Cardiac muscle cell (in vitro differentiated cells and primary cell): Measurements from ENCODE around the gene POU4F1. TPM values are rescaled to one million over a fixed set of nuclear protein-coding genes. Genes with fewer than 3 reads are reported as not detected.

Experiments used
- DNase-seq, 2 donors: peaks; one replicate each; pipeline versions ENCODE4 v3.0.0 to v3.0.0-alpha.2; 2010 to 2017; ENCODE audit warnings: low read depth in 1 of 2, low spot score in 1 of 2
- H3K27ac ChIP-seq: fragments of 200-600 bp; sonication (generic); 2 replicates; pipeline ENCODE4 v1.5.1; 2016
- H3K27me3 ChIP-seq: fragments of 200-600 bp; sonication (generic); 2 replicates; pipeline ENCODE4 v1.6.0; 2016; ENCODE audit warnings: control low read depth
- H3K36me3 ChIP-seq: fragments of 200-600 bp; sonication (generic); 2 replicates; pipeline ENCODE4 v1.5.1; 2016; ENCODE audit warnings: control low read depth
- H3K4me1 ChIP-seq: fragments of 200-600 bp; sonication (generic); 2 replicates; pipeline ENCODE4 v1.8.1; 2017; ENCODE audit warnings: low read depth, mild to moderate bottlenecking, mixed run types
- H3K4me3 ChIP-seq: fragments of 200-600 bp; sonication (generic); 2 replicates; pipeline ENCODE4 v1.5.1; 2016; ENCODE audit warnings: mild to moderate bottlenecking
- H3K9me3 ChIP-seq: fragments of 200-600 bp; sonication (generic); 2 replicates; pipeline ENCODE4 v1.5.1; 2017; ENCODE audit warnings: low read depth, mild to moderate bottlenecking, control low read depth
- polyA plus RNA-seq: library from polyadenylated mRNA; unstranded; fragments of >200 nt; fragmentation: Nextera tagmentation; extraction: Ambion mirVana; gene quantifications from 2 replicates; pipeline ENCODE4 v1.2.1, GENCODE V29; 2016
- total RNA-seq: library from RNA; depleted of rRNA; stranded (reverse); fragments of >200 nt; gene quantifications from 2 replicates; pipeline ENCODE4 v1.2.3, GENCODE V29; 2016
- TF ChIP-seq, protein P1 (sequence below): IDR thresholded peaks from 2 replicates; pipeline ENCODE4 v1.5.1; 2012; ENCODE audit warnings: low read depth, mild to moderate bottlenecking, low read length

The POU4F1 gene
- total and polyA plus RNA-seq, 2 experiments from 2014 or later = 0.11 TPM; not detected in 1

- TF ChIP-seq, protein P1, sequence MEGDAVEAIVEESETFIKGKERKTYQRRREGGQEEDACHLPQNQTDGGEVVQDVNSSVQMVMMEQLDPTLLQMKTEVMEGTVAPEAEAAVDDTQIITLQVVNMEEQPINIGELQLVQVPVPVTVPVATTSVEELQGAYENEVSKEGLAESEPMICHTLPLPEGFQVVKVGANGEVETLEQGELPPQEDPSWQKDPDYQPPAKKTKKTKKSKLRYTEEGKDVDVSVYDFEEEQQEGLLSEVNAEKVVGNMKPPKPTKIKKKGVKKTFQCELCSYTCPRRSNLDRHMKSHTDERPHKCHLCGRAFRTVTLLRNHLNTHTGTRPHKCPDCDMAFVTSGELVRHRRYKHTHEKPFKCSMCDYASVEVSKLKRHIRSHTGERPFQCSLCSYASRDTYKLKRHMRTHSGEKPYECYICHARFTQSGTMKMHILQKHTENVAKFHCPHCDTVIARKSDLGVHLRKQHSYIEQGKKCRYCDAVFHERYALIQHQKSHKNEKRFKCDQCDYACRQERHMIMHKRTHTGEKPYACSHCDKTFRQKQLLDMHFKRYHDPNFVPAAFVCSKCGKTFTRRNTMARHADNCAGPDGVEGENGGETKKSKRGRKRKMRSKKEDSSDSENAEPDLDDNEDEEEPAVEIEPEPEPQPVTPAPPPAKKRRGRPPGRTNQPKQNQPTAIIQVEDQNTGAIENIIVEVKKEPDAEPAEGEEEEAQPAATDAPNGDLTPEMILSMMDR = no peak
- Histone ChIP-seq H3K27ac (no peak overlapping the region), H3K36me3 (no peaks in the 10 kb centered on the region), H3K4me3 (peak overlapping the region; percentile 20), H3K27me3 (peaks cover 99% of the 10 kb centered on the region), H3K4me1 (peaks cover 12% of the 10 kb centered on the region), H3K9me3 (no peaks in the 10 kb centered on the region)
- peak in 1 of 2 donors; percentile 37 for DNase-seq
Observed at GRCh38 chr13:78601124-78601873, 2.1 kb downstream of the POU4F1 start.

DNA sequence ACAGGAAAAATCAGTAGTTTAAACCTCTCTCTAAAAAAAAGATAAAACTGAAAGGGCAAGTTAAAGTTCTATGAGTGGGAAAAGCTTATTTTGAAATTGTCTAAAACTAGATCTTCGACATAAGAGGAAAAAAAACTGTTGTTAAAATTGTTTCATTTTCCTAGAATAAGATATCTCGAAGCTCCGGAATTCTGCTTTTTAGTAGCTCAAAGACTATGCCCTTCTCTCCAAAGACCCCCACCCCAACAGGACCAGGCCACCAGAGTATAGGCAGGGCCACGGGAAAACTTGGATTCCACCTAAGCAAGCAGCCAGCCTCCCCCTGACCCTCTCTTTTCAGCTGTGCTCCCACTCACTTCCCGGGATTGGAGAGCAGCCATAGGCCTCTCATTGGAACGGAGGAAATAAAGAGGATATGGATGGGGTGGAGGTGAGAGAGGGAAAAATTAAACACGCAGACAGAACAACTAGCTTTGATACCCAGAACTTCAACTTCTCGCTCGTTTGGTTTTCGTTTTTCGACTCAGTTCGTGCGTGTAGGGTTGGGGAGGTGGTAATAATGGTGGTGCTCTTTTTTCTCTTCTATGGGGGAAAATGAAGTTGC lies 3.0 kb downstream of the POU4F1 start:
- DNase-seq = no peak
- H3K27me3 ChIP-seq = peaks cover 99% of the 10 kb centered on the region
- H3K27ac ChIP-seq = no peak overlapping the region
- H3K36me3 ChIP-seq = no peaks in the 10 kb centered on the region
- no peaks in the 10 kb centered on the region for H3K9me3 ChIP-seq
- TF ChIP-seq, protein P1 = no peak
- peaks cover 12% of the 10 kb centered on the region for H3K4me1 ChIP-seq
- H3K4me3 ChIP-seq = no peak overlapping the region

GRCh38 chr13:78599645-78600279 lies 3.6 kb downstream of the POU4F1 start:
- TF ChIP-seq, protein P1 = no peak
- no peak for DNase-seq
- H3K27ac ChIP-seq = no peak overlapping the region

DNA sequence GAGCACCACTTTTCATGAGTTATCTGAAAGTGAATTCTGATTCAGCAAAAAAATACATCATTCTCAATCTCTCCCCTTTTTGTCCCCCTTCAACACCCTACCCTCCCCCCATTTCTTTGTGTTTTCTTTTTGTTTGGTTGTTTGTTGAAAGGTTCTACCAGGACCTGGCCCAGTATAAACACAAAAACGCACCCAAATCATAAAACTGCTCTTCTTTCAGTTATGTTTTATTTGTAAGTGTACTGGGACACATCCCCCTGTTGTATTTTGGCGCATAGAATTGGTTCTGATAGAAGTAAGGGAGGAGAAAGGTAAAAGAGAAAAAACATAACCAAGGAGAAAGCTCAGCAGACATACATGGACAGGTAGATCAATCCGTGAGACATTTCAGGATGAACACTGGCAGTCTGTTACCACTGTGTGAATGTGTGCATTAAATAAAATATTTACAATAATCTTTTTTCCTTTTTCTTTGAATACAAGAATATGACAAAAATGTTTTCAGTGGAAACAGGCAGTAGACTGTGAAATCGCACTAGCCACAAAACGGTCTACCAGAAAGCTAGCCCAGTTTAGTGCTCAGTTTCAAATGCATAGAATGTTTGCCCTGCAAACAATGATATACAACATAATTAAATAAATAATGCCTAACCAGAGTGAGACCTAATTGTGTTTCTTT lies 4.2 kb downstream of the POU4F1 start:
- Histone ChIP-seq H3K4me1 (peaks cover 12% of the 10 kb centered on the region), H3K27me3 (peaks cover 99% of the 10 kb centered on the region), H3K27ac (no peak overlapping the region), H3K36me3 (no peaks in the 10 kb centered on the region), H3K4me3 (no peak overlapping the region), H3K9me3 (no peaks in the 10 kb centered on the region)
- DNase-seq = no peak
- TF ChIP-seq, protein P1 = no peak

More at GRCh38 chr13:78599645-78600279, 3.6 kb downstream of the POU4F1 start:
- Histone ChIP-seq H3K27me3 (peaks cover 99% of the 10 kb centered on the region), H3K36me3 (no peaks in the 10 kb centered on the region), H3K9me3 (no peaks in the 10 kb centered on the region), H3K4me1 (peaks cover 12% of the 10 kb centered on the region), H3K4me3 (no peak overlapping the region)

DNA sequence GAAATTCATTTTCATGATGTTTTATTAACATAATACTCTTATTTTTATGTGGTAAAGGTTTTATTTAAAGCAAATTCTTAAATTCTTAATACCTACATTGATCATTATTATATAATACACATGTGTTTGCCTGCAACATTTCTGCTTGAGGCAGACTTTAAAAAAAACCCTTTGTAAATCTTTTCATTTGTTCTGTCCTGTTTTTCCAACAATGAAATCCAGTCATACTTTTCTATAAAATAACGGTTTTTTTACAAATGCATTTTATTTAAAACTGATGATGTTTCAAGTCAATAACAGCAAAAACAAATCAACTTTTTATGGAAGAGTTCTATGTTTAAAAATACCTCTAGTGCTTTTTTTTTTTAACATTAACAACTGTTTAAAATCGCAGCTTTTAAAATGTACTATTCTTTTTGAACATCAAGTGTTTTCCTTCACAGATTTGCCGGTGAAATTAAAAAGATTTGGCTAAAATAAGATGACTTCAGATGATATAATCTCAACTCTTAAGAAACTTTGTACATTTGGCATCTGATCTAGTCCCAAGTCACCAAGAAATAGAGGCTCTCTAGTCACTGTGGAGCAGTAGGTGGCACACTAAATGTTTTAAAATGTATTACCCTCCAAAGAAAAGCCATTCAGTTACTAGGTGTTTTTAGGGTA lies 5.1 kb downstream of the POU4F1 start:
- H3K27ac ChIP-seq = no peak overlapping the region
- TF ChIP-seq, protein P1 = no peak
- peaks cover 99% of the 10 kb centered on the region for H3K27me3 ChIP-seq
- no peak overlapping the region for H3K4me3 ChIP-seq
- no peaks in the 10 kb centered on the region for H3K9me3 ChIP-seq
- peaks cover 12% of the 10 kb centered on the region for H3K4me1 ChIP-seq
- no peaks in the 10 kb centered on the region for H3K36me3 ChIP-seq
- no peak for DNase-seq
